GM12873 (cell line): ENCODE measurements around the gene GNB2.

Experiments used
- CTCF ChIP-seq: IDR thresholded peaks from 2 replicates; pipeline ENCODE4 v1.5.1; 2012; ENCODE audit warnings: low read depth, mild to moderate bottlenecking, moderate library complexity, low read length, control low read depth; ENCODE audit not compliant: insufficient read depth; ENCODE audit errors: missing control alignments

Gene GNB2

DNA sequence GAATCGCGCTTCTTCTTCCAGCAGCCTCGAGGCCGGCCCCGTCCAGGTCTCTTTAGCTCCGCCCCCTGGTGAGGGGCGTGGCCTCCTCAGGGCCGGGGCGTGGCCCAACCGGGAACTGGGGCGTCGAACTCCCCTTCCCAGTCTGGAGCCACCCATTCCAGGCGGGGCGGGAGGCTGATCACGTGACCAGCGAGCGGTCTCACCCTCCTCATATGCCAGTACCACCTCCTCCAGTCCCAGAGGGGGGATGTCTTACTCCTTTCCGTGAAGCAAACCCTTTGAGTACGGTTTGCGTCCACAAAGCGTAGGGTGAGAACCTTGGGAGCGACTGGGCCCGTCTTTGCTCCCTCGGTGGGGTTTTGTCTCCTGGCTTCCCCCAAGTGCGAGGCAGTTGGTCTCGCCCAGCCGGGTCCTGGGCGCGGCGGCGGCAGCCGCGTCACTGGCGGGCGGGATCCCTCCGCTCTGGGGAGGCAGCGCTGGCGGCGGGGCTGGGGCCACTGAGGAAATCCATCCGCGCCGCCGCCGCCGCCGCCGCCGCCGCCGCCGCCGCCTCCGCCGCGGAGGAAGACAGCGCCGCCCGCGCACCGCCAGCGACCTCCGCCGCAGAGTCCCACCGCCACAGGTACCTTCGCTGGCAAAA lies at the start of gene GNB2:
GNB2 (plus strand) TSS at position 439 of the 640 bp plus-strand sequence. CDS start 2,526 bp downstream, outside the sequence.
- no peak for TF ChIP-seq CTCF

DNA sequence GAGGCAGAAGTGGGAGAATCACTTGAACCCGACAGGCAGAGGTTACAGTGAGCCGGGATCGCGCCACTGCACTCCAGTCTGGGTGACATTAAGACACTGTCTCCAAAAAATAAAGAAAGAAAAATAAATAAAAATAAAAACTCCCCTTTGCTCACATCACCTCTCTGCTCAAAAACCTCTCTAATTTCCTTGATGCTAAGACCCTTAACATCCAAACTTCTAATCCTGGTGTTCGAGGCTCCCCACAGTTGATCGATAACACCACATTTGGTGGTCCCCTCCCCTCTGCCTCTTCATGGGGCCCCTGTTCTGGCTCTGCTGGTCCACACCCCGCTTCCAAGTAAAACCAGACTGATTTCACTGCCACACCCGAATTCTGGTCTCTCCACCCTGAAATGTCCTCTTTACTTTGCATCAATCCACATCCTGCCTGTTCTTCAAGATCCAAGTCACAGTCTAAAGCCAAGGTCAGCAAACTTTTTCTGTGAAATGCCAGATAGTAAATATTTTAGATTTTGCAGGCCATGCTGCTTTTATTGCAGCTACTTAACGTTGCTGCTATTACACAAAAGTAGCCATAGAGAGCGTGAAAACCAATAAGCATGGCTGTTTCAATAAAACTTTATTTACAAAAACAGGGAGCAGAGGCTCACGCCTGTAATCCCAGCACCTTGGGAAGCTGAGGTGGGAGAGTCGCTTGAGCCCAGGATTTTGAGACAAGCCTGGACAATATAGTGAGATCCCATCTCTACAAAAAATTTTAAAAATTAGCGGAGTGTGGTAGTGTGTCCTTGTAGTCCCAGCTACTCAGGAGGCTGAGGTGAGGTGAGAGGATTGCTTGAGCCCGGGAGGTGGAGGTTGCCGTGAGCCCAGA lies 49.4 kb upstream of the GNB2 start:
- no peak for TF ChIP-seq CTCF

- no peak for TF ChIP-seq CTCF
These were observed 47.5 kb upstream of the GNB2 start for GRCh38 chr7:100626055-100626454.

GRCh38 chr7:100626530-100627237 lies 46.9 kb upstream of the GNB2 start:
- no peak for TF ChIP-seq CTCF

DNA sequence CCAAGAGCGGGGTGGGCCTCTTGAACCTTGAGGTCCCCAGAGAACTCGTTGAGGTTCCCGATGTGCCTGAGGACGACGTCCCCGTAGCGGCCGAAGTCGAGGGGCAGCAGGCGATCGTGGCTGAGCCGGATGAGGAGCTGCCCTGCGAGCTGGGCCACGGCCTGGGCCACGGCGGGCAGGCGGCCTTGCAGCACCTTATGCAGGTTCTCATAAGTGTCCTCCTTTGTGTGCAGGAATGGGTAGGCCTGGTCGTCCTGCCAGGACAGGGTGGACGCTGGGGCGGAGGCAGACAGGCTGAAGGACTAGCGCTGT lies 46.3 kb upstream of the GNB2 start:
- TF ChIP-seq CTCF: no peak

DNA sequence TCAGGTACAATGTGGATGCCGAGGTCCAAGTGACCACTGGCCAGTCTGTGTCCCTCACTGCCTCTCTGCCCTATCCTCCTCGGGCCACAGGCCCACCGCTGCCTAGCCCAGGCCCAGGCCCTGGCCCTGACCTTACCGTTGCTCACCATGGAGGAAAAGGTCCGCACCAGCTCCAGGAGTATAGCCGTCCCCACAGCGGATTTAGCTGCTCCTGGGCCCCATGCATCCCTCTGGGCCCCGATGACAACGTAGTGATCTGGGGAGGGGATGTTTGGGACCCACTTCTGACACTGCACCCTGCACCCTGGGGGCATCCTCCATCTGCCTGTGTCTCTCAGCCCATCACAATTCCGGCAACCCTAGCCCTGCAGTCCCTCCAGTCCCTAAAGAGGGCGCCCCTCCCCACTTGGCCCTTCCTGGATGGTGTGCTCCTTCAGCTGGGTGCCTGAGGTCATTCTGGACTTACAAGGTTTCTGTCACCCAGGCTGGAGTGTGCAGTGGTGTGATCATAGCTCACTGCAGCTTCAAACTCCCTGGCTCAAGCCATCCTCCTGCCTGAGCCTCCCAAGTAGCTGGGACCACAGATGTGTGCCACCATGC lies 44.3 kb upstream of the GNB2 start:
- TF ChIP-seq CTCF: peak; percentile 61

- TF ChIP-seq CTCF: no peak
These were observed 43.5 kb upstream of the GNB2 start for GRCh38 chr7:100630066-100630465.
